Subcutaneous abdominal adipose tissue (tissue), 5 donors: ENCODE measurements around the gene SRP19.
A peak's percentile ranks its signal among the peaks of the same experiment; 100 is the strongest.

Experiments used
- H3K27ac ChIP-seq: one replicate; pipeline ENCODE4 v1.7.0; 2013; ENCODE audit warnings: low read depth, mild to moderate bottlenecking, inconsistent platforms, low read length, moderate library complexity
- H3K27me3 ChIP-seq, 5 donors: one replicate each; pipeline ENCODE4 v1.7.0; 2013; ENCODE audit warnings: low read length in 5 of 5, inconsistent platforms in 1 of 5; ENCODE audit not compliant: control insufficient read depth in 5 of 5, insufficient read depth in 4 of 5
- H3K36me3 ChIP-seq, 5 donors: one replicate each; pipeline ENCODE4 v1.7.0; 2013; ENCODE audit warnings: low read length in 5 of 5; ENCODE audit not compliant: control insufficient read depth in 5 of 5, insufficient read depth in 5 of 5
- H3K4me1 ChIP-seq, 5 donors: one replicate each; pipeline ENCODE4 v1.7.0; 2013; ENCODE audit warnings: low read length in 5 of 5, mild to moderate bottlenecking in 3 of 5, moderate library complexity in 1 of 5; ENCODE audit not compliant: control insufficient read depth in 5 of 5, insufficient read depth in 5 of 5
- H3K4me3 ChIP-seq, 5 donors: one replicate each; pipeline ENCODE4 v1.7.0; 2013; ENCODE audit warnings: low read length in 5 of 5, low read depth in 1 of 5
- H3K9ac ChIP-seq, 5 donors: one replicate each; pipeline ENCODE4 v1.7.0; 2013; ENCODE audit warnings: low read length in 5 of 5, mild to moderate bottlenecking in 4 of 5, moderate library complexity in 3 of 5
- H3K9me3 ChIP-seq, 5 donors: one replicate each; pipeline ENCODE4 v1.7.0; 2013; ENCODE audit warnings: low read length in 5 of 5; ENCODE audit not compliant: control insufficient read depth in 5 of 5
- donor health status: healthy.
- donor health status: healthy.
- donor health status: healthy.
- donor health status: healthy.
- donor health status: healthy.

The SRP19 gene

DNA sequence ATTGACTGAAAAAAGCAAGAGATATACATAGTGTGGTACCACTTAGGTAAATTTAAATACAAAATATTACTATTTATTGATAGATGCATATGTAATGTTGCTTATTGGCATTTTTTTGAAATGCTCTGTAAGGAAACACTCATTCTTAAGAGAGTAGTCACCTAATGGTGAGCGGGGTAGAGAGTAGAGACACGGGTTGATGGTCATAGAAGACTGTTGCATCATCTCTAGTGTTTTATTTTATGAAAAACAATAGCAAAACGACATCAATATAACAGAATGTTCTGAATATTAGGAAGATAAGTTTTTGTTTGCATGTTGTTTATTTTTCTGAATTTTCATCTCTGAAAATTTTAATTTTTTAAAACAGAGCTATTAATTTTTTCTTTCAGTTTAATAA, 4.0 kb downstream of the SRP19 start:
- Histone ChIP-seq H3K27ac (no peak overlapping the region), H3K9me3 (no peaks in the 10 kb centered on the region), H3K27me3 (no peaks in the 10 kb centered on the region), H3K4me3 (no peak overlapping the region), H3K36me3 (peaks cover 29 to 59% (median 48%) of the 10 kb centered on the region in 5 donors), H3K4me1 (peaks cover 3 to 34% (median 27%) of the 10 kb centered on the region in 5 donors), H3K9ac (no peak overlapping the region)

DNA sequence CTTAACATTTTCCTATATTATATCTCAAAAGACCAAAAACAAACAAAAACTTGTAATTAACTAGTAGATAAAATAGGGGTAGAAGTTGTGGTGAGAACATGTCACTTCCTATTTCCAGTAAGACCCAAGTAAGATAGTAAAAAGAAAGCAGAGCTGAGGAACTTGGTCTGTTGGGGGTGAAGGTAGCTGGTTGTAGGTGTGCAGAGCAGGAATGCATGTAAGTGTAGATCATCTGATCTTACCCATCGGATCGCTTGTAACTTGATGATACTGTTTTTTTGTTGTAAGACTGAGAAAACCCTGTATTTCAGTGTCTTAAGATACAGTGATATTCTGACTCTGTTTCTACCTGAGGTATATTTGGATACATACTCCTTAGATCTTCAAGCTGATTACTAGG, 5.7 kb downstream of the SRP19 start:
- no peak overlapping the region for H3K4me3 ChIP-seq
- H3K36me3 ChIP-seq = peaks cover 29 to 66% (median 55%) of the 10 kb centered on the region in 5 donors
- no peak overlapping the region for H3K9ac ChIP-seq
- H3K4me1 ChIP-seq = peaks cover 0 to 27% (median 19%) of the 10 kb centered on the region in 5 donors
- no peaks in the 10 kb centered on the region for H3K9me3 ChIP-seq
- H3K27ac ChIP-seq = no peak overlapping the region
- H3K27me3 ChIP-seq = no peaks in the 10 kb centered on the region

DNA sequence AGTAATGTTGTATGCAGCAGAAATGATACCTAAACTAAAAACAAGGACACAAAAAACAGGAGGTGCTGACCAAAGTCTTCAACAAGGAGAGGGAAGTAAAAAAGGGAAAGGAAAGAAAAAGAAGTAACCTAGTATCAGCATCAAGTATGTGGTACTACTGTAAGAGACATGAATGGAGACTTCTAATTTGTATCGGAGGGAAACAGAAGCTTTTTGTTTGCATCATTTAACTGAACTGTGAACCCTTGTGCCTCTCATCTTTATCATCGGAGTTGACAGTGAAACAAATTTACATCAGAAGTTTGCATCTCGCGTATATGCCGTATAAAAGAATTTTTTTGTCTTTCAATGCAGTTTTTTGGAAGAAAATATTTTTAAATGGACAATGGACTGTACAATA, 6.3 kb downstream of the SRP19 start:
- H3K9me3 ChIP-seq = no peaks in the 10 kb centered on the region
- H3K36me3 ChIP-seq = peaks cover 29 to 66% (median 55%) of the 10 kb centered on the region in 5 donors
- no peak overlapping the region for H3K4me3 ChIP-seq
- H3K9ac ChIP-seq = no peak overlapping the region
- no peaks in the 10 kb centered on the region for H3K27me3 ChIP-seq
- no peak overlapping the region for H3K27ac ChIP-seq
- peaks cover 0 to 20% (median 12%) of the 10 kb centered on the region in 5 donors for H3K4me1 ChIP-seq

DNA sequence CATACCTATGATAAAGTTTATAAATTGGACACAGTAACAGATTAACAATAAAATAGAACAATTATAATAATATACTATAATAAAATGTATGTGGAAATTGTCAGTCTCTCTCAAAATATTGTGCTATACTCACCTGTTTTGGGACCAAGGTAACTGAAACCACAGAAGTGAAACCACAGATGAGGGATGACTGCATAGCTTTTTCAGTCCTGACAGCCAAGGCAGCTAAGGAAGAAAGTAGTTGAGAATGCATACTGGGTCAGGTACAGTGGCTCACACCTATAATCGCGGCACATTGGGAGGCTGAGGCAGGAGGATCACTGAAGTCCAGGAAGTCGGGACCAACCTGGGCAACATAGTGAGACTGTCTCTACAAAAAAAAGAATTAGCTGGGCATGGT, 8.9 kb downstream of the SRP19 start:
- H3K27ac ChIP-seq = no peak overlapping the region
- no peaks in the 10 kb centered on the region for H3K9me3 ChIP-seq
- no peak overlapping the region for H3K4me3 ChIP-seq
- H3K9ac ChIP-seq = no peak overlapping the region
- peaks cover 24 to 60% (median 43%) of the 10 kb centered on the region in 5 donors for H3K36me3 ChIP-seq
- peaks cover 0 to 4% (median 0%) of the 10 kb centered on the region in 5 donors for H3K4me1 ChIP-seq
- no peaks in the 10 kb centered on the region for H3K27me3 ChIP-seq

DNA sequence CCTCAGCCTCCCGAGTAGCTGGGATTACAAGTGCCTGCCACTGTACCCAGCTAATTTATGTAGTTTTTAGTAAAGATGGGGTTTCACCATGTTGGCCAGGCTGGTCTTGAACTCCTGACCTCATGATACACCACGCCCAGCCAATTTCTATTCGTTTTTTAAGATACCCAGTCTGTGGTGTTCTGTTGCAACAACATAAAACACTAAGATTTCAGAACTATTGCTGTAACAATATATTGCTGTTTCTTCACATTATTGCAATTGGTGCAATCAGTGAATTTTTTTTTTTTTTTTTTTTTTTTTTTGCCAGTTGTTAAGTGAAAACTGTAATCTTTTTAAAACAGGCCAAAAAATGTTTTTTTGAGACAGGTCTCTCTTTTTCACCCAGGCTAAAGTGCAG, 9.9 kb downstream of the SRP19 start:
- Histone ChIP-seq H3K9ac (no peak overlapping the region), H3K36me3 (peaks cover 20 to 57% (median 43%) of the 10 kb centered on the region in 5 donors), H3K27me3 (no peaks in the 10 kb centered on the region), H3K27ac (no peak overlapping the region), H3K4me1 (peaks cover 0 to 4% (median 0%) of the 10 kb centered on the region in 5 donors), H3K4me3 (no peak overlapping the region), H3K9me3 (no peaks in the 10 kb centered on the region)

- Histone ChIP-seq H3K36me3 (peaks cover 23 to 40% (median 31%) of the 10 kb centered on the region in 5 donors), H3K9ac (peak overlapping the region in 2 of 5 donors; percentile 6 to 49), H3K9me3 (no peaks in the 10 kb centered on the region), H3K4me1 (peaks cover 0 to 7% (median 0%) of the 10 kb centered on the region in 5 donors), H3K27ac (peak overlapping the region; percentile 7), H3K4me3 (no peak overlapping the region), H3K27me3 (no peaks in the 10 kb centered on the region)
Observed at GRCh38 chr5:112876362-112876761, 15.3 kb downstream of the SRP19 start.

DNA sequence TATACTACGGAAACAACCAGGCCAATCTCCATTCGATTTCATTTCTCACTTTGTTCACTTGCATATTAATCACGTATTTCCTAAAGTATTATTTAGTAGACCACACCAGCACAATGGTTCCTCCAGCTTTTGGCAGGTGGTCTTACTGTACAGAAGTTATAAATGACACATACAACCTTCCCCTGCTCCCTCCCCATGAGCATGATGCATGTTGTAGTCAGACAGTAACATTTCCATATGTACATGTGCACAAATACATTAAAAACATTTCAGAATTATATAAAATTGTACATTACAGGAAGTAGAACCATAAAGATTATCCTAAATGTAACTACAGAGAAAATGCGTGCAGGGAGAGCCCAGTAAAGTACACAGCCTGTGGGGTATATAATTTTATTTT, 17.0 kb downstream of the SRP19 start:
- no peak overlapping the region for H3K9ac ChIP-seq
- H3K9me3 ChIP-seq = no peaks in the 10 kb centered on the region
- peaks cover 36 to 57% (median 48%) of the 10 kb centered on the region in 5 donors for H3K36me3 ChIP-seq
- no peak overlapping the region for H3K4me3 ChIP-seq
- H3K27ac ChIP-seq = no peak overlapping the region
- no peaks in the 10 kb centered on the region for H3K27me3 ChIP-seq
- peaks cover 0 to 7% (median 0%) of the 10 kb centered on the region in 5 donors for H3K4me1 ChIP-seq

DNA sequence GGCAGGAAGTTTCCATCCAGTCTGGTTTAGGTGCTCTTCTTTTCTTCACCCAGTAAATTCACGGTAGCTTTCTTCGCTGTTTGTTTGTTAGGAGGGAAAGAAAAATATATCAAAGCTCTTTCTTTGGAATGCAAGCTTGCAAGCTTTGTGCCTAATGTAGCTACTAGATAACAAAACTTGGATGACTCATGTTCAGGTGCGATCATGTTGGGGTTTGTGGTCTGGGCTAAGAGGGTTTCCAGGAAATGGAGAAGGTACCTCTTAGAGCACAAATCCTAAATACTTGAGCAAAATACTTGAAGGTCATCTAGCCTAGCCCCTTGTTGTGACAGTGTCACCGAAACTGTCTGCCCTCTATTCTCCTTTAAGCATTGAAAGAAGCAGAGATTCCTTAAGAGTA, 17.7 kb downstream of the SRP19 start:
- H3K9me3 ChIP-seq = no peaks in the 10 kb centered on the region
- H3K27ac ChIP-seq = no peak overlapping the region
- H3K4me3 ChIP-seq = no peak overlapping the region
- no peaks in the 10 kb centered on the region for H3K27me3 ChIP-seq
- H3K36me3 ChIP-seq = peaks cover 39 to 64% (median 55%) of the 10 kb centered on the region in 5 donors
- H3K9ac ChIP-seq = peak overlapping the region in 1 of 5 donors; percentile 20
- H3K4me1 ChIP-seq = peaks cover 0 to 7% (median 0%) of the 10 kb centered on the region in 5 donors

DNA sequence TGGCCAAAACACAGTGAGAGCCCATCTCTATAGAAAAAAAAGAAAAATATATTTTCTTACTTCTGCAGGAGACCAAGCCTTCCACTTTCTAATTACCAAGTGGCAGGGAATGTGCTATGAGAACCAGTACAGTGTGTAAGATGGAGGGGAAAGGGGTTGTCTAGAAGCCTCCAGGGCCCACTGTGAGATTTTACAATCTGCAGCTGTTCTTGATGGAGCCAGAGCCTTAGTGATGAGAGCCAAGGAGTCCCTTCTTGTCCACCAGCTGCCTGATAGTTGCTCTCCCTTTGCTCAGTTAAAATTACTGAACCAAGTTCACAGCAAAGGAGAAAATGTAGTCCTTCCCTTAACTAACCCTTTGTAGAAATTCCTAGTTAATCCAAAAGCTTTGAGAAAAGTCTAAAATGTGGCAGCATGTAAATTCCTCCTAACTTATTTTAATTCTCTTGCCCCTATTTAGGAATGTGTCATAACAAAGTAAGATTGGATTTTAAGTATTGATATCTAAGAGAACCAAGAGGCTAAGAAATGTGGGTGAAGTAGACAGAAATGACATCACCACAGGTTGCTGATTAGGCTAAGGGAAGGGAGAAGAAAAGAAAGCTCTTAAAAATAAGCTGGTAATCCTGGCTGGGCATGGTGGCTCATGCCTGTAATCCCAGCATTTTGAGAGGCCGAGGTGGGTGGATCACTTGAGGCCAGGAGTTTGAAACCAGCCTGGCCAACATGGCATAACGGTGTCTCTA, 19.3 kb downstream of the SRP19 start:
- Histone ChIP-seq H3K9me3 (no peaks in the 10 kb centered on the region), H3K27ac (no peak overlapping the region), H3K4me1 (peaks cover 0 to 11% (median 0%) of the 10 kb centered on the region in 5 donors), H3K4me3 (no peak overlapping the region), H3K36me3 (peaks cover 48 to 73% (median 67%) of the 10 kb centered on the region in 5 donors), H3K9ac (no peak overlapping the region), H3K27me3 (no peaks in the 10 kb centered on the region)

- Histone ChIP-seq H3K4me1 (peaks cover 0 to 4% (median 0%) of the 10 kb centered on the region in 5 donors), H3K9me3 (no peaks in the 10 kb centered on the region), H3K4me3 (no peak overlapping the region), H3K27ac (no peak overlapping the region), H3K36me3 (peaks cover 45 to 80% (median 73%) of the 10 kb centered on the region in 5 donors), H3K27me3 (no peaks in the 10 kb centered on the region), H3K9ac (no peak overlapping the region)
Observed at GRCh38 chr5:112883192-112883591, 22.1 kb downstream of the SRP19 start.
